KOPT-K1 (cell line): ENCODE results near the gene SMIM24.
"Not testable (repeated sequence)": the region's sequence is repeated elsewhere in the genome, so short reads cannot be mapped to it uniquely, and the experiment has no call there.

ENCODE experiments used
- H3K27ac ChIP-seq: fragments of 200-600 bp; sonication (generic); 2 replicates; pipeline ENCODE4 v1.5.1; 2016; ENCODE audit warnings: antibody characterized with exemption, mild to moderate bottlenecking, low read depth, low read length; ENCODE audit not compliant: poor library complexity, severe bottlenecking
- H3K36me3 ChIP-seq: fragments of 200-600 bp; sonication (generic); 2 replicates; pipeline ENCODE4 v1.5.1; 2017; ENCODE audit warnings: antibody characterized with exemption, mild to moderate bottlenecking, low read length, moderate library complexity; ENCODE audit not compliant: insufficient read depth
- H3K9me3 ChIP-seq: fragments of 200-600 bp; sonication (generic); 2 replicates; pipeline ENCODE4 v1.5.1; 2017; ENCODE audit warnings: antibody characterized with exemption, low read length, mild to moderate bottlenecking; ENCODE audit not compliant: insufficient read depth, poor library complexity, severe bottlenecking

The SMIM24 gene

DNA sequence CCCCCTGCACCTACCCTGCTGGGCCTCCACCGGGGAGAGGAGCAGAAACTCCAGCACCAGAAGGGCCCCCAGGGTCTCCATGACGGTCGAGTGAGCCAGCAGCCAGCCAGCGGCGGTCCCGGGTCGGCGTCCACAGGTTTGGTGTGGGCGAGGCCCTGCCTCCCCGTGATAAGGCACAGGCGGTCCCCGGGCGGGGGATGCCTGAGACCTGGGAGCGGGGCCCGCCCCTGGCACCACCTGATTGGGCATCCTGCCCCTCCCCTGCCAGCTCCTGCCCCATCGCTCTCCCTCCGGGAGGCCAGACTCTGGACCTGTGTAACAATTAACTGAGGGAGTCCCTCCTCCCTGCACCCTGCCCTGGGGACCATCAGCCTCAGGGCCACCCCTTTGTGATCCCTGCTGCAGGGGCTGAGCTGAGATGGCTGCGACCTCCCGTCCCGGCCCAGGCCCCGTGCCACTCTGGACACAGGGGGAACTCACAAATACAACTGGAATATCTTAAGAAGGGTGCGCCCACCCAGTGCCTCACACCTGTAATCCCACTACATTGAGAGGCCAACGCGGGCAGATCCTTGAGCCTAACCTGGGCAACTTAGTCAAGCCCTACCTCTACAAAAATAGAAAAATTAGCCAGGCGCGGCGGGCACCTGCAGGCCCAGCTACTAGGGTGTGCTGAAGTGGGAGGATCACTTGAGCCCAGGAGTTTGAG, at the start of gene SMIM24:
SMIM24 (minus strand) TSS at position 143 of the 709 bp plus-strand sequence; CDS start at position 81, 62 bp downstream.
- Histone ChIP-seq H3K27ac (peak within 1 kb of the TSS; percentile 73), H3K9me3 (no peaks in the 10 kb centered on the region), H3K36me3 (peaks cover 11% of the 10 kb centered on the region; the same call in 1 of the 2 replicates)

DNA sequence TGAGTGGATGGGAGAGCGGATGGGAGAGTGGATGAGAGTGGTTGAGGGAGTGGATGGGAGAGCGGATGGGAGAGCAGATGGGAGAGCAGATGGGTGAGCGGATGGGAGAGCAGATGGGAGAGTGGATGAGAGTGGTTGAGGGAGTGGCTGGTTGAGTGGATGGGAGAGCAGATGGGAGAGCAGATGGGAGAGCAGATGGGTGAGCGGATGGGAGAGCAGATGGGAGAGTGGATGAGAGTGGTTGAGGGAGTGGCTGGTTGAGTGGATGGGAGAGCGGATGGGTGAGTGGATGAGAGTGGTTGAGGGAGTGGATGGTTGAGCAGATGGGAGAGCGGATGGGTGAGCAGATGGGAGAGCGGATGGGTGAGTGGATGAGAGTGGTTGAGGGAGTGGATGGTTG, 49.0 kb upstream of the SMIM24 start:
- peaks cover 85% of the 10 kb centered on the region for H3K36me3 ChIP-seq
- H3K27ac ChIP-seq, H3K9me3 ChIP-seq: not testable (repeated sequence)

DNA sequence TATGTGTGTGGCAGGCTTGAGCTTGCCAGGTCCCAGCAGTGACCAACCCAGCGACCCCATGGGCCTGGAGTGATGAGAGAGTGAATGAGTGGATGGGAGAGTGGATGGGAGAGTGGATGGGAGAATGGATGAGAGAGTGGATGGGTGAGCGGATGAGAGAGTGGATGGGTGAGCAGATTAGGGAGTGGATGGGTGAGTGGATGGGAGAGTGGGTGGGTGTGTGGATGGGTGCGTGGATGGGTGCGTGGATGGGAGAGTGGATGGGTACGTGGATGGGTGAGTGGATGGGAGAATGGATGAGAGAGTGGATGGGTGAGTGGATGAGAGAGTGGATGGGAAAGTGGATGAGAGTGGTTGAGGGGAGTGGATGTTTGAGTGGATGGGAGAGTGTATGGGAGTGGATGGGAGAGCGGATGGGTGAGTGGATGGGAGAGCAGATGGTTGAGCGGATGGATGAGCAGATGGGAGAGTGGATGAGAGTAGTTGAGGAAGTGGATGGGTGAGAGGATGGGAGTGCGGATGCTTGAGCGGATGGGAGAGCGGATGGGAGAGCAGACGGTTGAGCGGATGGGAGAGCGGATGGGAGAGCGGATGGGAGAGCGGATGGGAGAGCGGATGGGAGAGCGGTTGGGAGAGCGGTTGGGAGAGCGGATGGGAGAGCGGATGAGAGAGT, 48.4 kb upstream of the SMIM24 start:
- H3K27ac ChIP-seq, result no peak overlapping the region
- peaks cover 85% of the 10 kb centered on the region for H3K36me3 ChIP-seq
- H3K9me3 ChIP-seq, result no peaks in the 10 kb centered on the region

DNA sequence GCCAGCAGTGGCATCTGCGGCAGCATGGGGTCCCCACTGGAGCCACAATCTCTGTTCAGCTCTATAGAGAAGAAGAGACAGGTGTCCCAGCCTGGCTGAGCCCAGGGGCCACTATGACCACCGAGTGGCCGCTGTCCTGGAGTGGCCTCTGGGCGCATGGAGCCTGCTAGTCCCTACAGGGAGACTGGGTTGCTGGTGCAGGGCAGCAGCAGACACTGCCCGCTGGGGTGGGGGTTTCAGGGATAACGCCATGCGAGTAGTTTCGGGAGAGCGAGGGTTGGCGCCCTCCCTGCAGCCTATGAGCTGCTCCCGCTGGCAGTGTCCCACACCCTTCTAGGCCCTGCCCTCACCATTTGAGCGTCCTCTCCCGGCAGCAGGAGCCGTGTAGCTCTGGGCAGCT, 47.8 kb upstream of the SMIM24 start:
- peaks cover 85% of the 10 kb centered on the region for H3K36me3 ChIP-seq
- H3K9me3 ChIP-seq, result no peaks in the 10 kb centered on the region
- no peak overlapping the region for H3K27ac ChIP-seq

DNA sequence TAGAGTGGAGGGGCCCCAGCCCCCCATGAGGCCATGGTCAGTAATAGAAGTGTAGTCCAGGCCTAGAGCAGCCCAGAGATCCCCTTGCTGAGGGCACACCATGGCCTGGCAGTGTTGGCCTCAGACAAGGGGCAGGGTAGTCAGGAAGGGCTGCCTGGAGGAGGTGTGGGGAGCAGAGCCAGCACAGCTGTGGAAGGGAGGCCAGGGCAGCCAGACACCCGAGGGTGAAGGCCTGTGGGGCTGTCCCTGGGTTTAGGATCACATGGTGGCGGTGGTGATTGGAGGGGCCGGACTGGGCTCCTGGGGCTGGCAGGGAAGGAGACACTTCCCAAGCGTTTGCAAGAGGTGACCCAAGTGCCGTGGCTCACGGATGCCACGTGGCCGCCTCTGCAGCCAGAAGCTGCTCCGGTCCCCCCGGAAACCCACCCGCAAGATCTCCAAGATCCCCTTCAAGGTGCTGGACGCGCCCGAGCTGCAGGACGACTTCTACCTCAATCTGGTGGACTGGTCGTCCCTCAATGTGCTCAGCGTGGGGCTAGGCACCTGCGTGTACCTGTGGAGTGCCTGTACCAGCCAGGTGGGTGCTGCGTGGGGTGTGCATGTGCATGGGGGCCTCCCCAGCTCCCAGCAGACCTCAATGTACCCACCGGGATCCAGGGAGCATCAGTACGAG, 47.0 kb upstream of the SMIM24 start:
- H3K36me3 ChIP-seq, result peaks cover 85% of the 10 kb centered on the region
- H3K27ac ChIP-seq, result no peak overlapping the region
- H3K9me3 ChIP-seq, result no peaks in the 10 kb centered on the region

DNA sequence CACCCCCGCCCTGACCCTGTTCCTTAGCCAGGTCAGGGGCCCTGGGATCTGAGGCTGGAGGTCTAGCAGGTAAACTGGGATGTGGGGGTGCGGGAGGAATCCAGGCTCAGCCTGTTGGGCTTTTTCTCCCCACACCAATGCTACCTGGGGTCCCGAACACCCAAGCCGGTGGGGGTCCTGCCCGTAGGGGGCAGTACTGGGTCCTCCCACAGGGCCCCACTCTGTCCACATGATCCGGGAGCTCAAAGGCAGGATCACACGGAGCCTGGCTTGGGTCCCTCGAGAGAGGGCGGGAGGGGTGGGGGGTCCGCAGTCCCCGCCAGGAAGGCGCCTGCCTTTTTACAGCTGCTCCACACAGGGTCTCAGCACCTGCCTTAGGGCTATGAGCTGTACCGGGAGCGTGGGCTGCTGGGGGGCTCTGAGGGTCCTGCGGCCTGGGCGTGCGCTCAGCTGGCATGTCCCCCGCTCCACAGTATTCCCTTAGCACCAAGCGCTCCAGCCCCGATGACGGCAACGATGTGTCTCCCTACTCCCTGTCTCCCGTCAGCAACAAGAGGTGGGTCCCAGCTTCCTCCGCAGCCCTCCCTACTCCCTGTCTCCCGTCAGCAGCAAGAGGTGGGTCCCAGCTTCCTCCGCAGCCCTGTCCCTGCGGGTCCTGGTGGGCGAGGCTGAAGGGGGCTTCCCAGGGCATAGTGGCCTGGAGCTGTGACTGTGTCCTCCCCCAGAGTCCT, 46.3 kb upstream of the SMIM24 start:
- H3K36me3 ChIP-seq, result peaks cover 85% of the 10 kb centered on the region
- no peaks in the 10 kb centered on the region for H3K9me3 ChIP-seq
- no peak overlapping the region for H3K27ac ChIP-seq

DNA sequence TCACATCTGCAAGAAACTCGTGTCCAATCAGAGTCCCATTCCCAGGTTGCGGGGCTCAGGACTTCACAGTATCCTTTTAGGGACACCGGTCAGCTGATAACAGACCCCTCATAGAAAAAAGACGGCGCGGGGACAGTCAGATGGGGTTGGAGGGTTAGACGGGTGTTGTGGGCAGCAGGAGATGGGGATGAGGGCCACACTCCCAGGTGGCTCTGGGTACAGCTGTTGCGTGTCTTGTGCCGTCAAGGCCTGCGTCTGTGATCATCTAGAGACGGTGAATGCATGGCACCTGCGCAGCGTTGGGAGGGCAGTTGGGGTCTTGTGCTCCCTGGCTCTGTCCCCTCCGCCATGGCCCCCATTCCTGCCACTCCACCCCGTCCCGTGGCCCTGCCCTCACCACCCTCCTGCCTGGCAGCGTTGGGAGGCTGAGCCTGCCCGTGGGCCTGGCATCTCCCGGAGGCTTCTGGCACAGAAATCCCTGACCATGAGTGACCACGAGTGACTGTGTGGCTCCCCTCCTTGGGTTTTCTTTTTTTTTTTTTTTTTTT, 44.7 kb upstream of the SMIM24 start:
- Histone ChIP-seq H3K9me3 (no peaks in the 10 kb centered on the region), H3K27ac (no peak overlapping the region), H3K36me3 (peaks cover 85% of the 10 kb centered on the region)

DNA sequence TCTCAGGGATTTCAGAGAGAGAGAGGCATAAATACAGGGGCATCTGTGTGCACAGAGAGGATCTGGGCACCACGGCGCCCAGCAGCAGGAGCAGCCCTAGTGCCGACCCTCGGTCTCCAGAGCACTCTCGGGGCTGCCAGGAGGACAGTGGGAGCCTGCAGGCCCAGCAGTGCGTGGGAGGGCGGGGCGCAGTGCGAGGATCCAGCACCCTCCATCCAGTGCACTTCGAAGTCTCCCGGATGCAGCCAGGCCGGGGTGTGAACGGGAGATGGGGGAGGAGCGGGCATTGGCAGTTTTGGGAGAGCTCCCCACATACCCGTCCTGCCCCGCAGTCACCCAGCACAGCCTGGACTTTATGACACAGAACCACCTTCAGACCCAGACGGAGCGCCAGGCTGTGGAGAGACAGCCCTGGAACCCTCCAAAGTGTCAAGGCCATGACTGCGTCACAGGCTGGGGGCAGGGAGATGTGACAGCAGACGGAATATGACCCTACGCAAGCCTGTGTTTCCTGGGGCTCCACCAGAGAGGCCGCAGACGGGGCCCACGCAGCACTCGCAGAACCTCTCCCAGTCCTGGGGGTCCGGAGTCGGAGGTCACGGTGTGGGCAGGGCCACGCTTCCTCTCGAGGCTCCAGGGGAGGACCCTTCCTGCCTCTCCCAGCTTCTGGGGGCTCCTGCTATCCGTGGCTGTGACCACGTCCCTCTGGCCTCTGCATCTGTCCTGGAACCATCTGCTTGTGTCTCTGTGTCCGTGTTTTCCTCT, 43.9 kb upstream of the SMIM24 start:
- Histone ChIP-seq H3K27ac (no peak overlapping the region), H3K9me3 (no peaks in the 10 kb centered on the region), H3K36me3 (peaks cover 91% of the 10 kb centered on the region)

DNA sequence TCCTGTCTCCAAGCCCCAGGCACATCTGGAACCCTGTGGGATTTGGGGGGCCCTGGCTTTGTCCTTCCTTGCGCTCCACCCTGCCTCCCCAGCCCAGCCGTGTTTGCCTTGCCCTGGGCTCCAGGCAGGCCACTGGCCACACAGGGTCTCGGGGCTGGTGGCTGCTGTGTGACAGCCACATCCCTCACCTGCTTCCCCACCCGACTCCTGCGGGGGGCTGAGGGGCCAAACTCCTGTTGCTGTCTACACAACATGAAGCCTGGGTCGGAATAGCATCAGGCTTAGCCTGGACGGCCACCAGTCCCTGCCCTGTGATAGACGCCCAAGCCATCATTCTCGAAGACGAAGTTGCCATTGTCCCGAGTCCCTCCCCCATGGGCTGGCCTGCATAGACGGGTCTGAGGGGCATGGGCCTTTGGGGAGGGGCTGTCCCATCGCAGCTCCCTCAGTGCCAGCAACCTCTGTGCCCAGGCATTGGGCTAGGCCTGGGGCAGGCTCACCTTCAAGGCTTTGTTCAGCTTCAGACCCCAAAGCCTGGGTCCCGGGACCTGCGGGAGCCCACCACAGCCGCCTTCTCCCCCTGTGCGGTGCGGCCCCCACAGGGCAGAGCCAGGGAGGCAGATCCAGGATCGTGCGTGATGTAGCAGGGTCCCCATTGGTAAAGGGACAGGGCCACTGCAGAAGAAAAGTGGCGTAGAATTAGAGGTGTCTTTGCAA, 43.2 kb upstream of the SMIM24 start:
- H3K36me3 ChIP-seq, result peaks cover 96% of the 10 kb centered on the region
- no peaks in the 10 kb centered on the region for H3K9me3 ChIP-seq
- no peak overlapping the region for H3K27ac ChIP-seq

DNA sequence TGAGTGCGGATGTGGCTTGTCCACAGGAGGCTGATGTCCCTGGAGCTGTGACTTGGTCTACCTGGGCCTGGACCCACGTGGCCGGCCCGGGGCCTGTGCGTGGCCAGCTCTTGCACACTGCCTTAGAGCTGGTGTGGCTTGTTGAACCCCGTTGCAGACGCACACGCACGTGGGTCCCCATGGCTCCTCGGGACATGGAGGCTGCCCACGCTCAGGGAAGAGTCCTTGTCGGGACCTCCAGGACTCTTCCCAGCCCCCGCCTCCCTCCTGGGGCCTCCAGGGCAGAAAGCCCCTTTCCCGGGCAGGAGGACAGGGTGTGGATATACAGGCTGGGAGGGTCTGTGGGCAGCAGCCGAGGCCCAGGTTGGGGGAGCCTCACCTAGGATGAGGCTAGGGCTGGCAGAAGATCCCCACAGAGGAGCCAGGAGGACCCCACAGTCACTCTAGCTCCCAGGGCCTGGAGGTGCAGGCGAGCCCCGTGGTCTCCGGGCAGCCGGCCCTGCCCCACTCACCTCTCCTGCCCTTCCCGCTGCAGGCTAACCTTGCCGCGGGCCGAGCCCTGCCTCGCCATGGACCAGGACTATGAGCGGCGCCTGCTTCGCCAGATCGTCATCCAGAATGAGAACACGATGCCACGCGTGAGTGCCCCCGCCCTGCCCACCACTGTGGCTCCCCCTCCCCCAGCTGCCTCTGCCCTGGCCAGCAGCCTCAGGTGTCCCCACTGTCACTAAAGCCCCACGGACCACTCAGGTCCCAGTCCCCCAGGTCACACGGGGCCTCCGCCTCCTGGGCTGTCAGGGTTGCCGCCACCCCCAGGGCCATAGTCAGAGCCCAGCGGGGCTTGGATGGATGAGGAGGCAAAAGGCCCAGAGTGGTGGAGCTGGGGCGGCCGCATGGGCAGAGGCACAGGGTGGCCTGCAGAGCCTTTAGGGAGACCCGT, 42.4 kb upstream of the SMIM24 start:
- peaks cover 96% of the 10 kb centered on the region for H3K36me3 ChIP-seq
- no peaks in the 10 kb centered on the region for H3K9me3 ChIP-seq
- no peak overlapping the region for H3K27ac ChIP-seq

DNA sequence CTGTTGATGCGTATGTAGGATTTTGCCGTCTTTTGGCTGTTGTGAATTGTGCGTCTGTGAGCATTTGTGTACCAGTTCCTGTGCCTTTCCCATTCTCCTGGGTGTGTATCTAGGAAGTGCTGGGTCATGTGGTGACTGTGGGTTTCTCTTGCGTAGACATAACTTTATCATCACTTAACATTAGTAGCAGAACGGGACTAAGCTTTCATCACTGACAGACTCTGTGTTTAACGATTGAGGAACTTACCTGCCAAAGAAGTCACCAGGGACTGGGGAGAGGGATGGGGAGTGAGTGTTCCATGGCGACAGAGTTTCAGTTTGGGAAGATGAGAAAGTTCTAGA, 40.8 kb upstream of the SMIM24 start:
- Histone ChIP-seq H3K27ac (no peak overlapping the region), H3K9me3 (no peaks in the 10 kb centered on the region), H3K36me3 (peaks cover 87% of the 10 kb centered on the region)

DNA sequence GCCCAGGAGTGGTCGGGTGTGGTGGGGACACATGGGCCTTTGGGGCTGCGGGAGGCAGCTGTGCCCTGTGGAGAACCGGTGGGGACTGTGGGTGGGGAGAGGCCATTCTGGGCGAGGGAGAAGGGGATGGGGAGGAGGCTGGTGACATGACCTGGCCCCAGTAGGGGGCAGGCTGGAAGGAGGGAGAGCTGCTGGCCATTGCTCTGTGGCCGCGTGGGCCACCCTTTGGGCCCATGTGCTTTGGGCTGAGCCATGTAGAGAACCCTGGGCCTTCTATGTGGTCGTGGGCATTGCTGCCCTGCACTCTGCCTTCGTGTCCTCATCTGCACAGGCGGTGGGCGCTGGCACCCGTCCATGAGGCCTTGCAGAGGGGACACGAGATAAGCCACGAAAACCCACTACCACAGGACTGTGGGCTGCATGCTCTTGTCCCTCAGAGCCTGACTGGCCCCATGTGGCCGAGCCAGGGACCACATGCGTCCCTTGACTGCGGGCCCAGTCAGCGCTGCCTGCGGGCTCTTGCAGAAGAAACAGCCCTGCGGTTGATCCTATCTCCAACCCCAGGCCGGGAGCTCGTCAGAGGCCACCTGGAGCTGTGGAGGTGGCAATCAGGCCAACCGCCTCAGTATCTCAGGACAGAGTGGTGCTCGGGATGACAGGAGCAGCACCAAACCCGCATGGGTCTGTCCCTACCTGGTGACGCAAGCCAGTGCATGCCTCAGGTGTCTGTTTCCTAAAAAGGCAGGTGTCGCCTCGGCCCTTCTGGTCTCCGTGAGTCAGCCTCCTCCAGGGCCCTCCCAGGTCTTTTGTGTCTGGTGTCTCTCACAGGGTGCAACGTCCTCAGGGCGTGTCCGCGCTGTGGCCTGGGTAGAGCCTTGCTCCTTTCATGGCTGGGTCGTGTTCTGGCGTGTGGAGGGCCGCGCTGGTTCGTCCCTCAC, 40.1 kb upstream of the SMIM24 start:
- Histone ChIP-seq H3K36me3 (peaks cover 87% of the 10 kb centered on the region), H3K27ac (no peak overlapping the region)

More for the DNA sequence above, 40.1 kb upstream of the SMIM24 start:
- H3K9me3 ChIP-seq, result no peaks in the 10 kb centered on the region
